Anterior cingulate cortex (tissue), 58 donors: ENCODE results near the gene PKN2.
"Not testable (repeated sequence)": the region's sequence is repeated elsewhere in the genome, so short reads cannot be mapped to it uniquely, and the experiment has no call there.

Source experiments
- DNase-seq, 58 donors: peaks; one replicate each; lab custom pipeline; 2025; lab: John Stamatoyannopoulos, UW

PKN2 gene

GRCh38 chr1:88673446-88673845 is 10.6 kb upstream of the PKN2 start:
- no peak for DNase-seq

GRCh38 chr1:88678405-88678804 is 5.7 kb upstream of the PKN2 start:
- DNase-seq = no peak

GRCh38 chr1:88680471-88680870 is 3.6 kb upstream of the PKN2 start:
- DNase-seq = no peak

- DNase-seq = no peak
Measured at GRCh38 chr1:88680911-88681622, 3.0 kb upstream of the PKN2 start.

GRCh38 chr1:88684482-88685258 is 597 bp downstream of the PKN2 start:
- DNase-seq = peak in 46 of 58 donors; percentile 17 to 74 (median 49)

- no peak for DNase-seq
Measured at GRCh38 chr1:88685259-88685620, 1.2 kb downstream of the PKN2 start.

- DNase-seq = no peak
Measured at GRCh38 chr1:88691540-88691939, 7.5 kb downstream of the PKN2 start.

- no peak for DNase-seq
Measured at GRCh38 chr1:88695781-88696180, 11.7 kb downstream of the PKN2 start.

- no peak for DNase-seq
Measured at GRCh38 chr1:88697503-88697902, 13.4 kb downstream of the PKN2 start.

- no peak for DNase-seq
Measured at GRCh38 chr1:88698140-88698539, 14.1 kb downstream of the PKN2 start.

GRCh38 chr1:88698764-88699163 is 14.7 kb downstream of the PKN2 start:
- no peak for DNase-seq

GRCh38 chr1:88700425-88701013 is 16.4 kb downstream of the PKN2 start:
- no peak for DNase-seq

GRCh38 chr1:88701275-88701674 is 17.2 kb downstream of the PKN2 start:
- DNase-seq = peak in 1 of 58 donors; percentile 0

- not testable (repeated sequence) for DNase-seq
Measured at GRCh38 chr1:88701793-88702192, 17.7 kb downstream of the PKN2 start.

- DNase-seq = no peak
Measured at GRCh38 chr1:88708011-88708410, 23.9 kb downstream of the PKN2 start.

- DNase-seq = not testable (repeated sequence)
Measured at GRCh38 chr1:88712907-88713306, 28.8 kb downstream of the PKN2 start.

GRCh38 chr1:88716571-88716970 is 32.5 kb downstream of the PKN2 start:
- DNase-seq = not testable (repeated sequence)

GRCh38 chr1:88722492-88722891 is 38.4 kb downstream of the PKN2 start:
- no peak for DNase-seq

- no peak for DNase-seq
Measured at GRCh38 chr1:88726697-88727096, 42.6 kb downstream of the PKN2 start.

GRCh38 chr1:88727205-88727604 is 43.1 kb downstream of the PKN2 start:
- no peak for DNase-seq

GRCh38 chr1:88729297-88729696 is 45.2 kb downstream of the PKN2 start:
- DNase-seq = no peak
